H9 (cell line): ENCODE results near the gene JADE2. TPM values are rescaled to one million over a fixed set of nuclear protein-coding genes. Genes with fewer than 3 reads are reported as not detected.

Experiments
- DNase-seq: peaks from one replicate; pipeline ENCODE4 v3.0.0-alpha.2; 2017
- H2AFZ ChIP-seq: one replicate; pipeline ENCODE4 v1.6.1; 2013; ENCODE audit warnings: mild to moderate bottlenecking, low read length, control low read depth, moderate library complexity
- H2AK5ac ChIP-seq: 2 replicates; pipeline ENCODE4 v1.6.1; 2013; ENCODE audit warnings: low read length, control low read depth, mixed read lengths; ENCODE audit not compliant: insufficient read length
- H2BK120ac ChIP-seq: one replicate; pipeline ENCODE4 v1.6.1; 2013; ENCODE audit warnings: low read depth, mild to moderate bottlenecking, low read length, control low read depth, inconsistent platforms; ENCODE audit not compliant: poor library complexity, severe bottlenecking
- H2BK12ac ChIP-seq: 2 replicates; pipeline ENCODE4 v1.6.1; 2013; ENCODE audit warnings: low read length, control low read depth, mixed read lengths, low read depth; ENCODE audit not compliant: insufficient read length
- H2BK15ac ChIP-seq: 2 replicates; pipeline ENCODE4 v1.6.1; 2013; ENCODE audit warnings: low read depth, low read length, control low read depth
- H2BK20ac ChIP-seq: one replicate; pipeline ENCODE4 v1.6.1; 2013; ENCODE audit warnings: low read depth, mild to moderate bottlenecking, low read length, control low read depth, inconsistent platforms; ENCODE audit not compliant: poor library complexity, severe bottlenecking
- H2BK5ac ChIP-seq: 2 replicates; pipeline ENCODE4 v1.6.1; 2013; ENCODE audit warnings: low read length, control low read depth, mixed read lengths; ENCODE audit not compliant: insufficient read length
- H3K14ac ChIP-seq: 2 replicates; pipeline ENCODE4 v1.6.1; 2013; ENCODE audit warnings: low read length, control low read depth; ENCODE audit not compliant: insufficient read depth
- H3K18ac ChIP-seq: 2 replicates; pipeline ENCODE4 v1.6.1; 2013; ENCODE audit warnings: low read depth, mild to moderate bottlenecking, mixed read lengths, low read length, control low read depth; ENCODE audit not compliant: insufficient read length
- H3K23ac ChIP-seq: 2 replicates; pipeline ENCODE4 v1.6.1; 2013; ENCODE audit warnings: low read length, control low read depth, mixed read lengths, low read depth; ENCODE audit not compliant: insufficient read length
- H3K23me2 ChIP-seq: 2 replicates; pipeline ENCODE4 v1.6.1; 2013; ENCODE audit warnings: low read depth, mild to moderate bottlenecking, mixed read lengths, low read length, control low read depth; ENCODE audit not compliant: insufficient read length, poor library complexity, severe bottlenecking
- H3K27ac ChIP-seq: 2 replicates; pipeline ENCODE4 v1.5.1; 2013; ENCODE audit warnings: low read length, control low read depth, mixed read lengths, low read depth; ENCODE audit not compliant: insufficient read length
- H3K27me3 ChIP-seq: 2 replicates; pipeline ENCODE4 v1.6.1; 2013; ENCODE audit warnings: low read length, control low read depth, inconsistent platforms; ENCODE audit not compliant: insufficient read depth
- H3K4ac ChIP-seq: 2 replicates; pipeline ENCODE4 v1.6.1; 2013; ENCODE audit warnings: low read depth, mild to moderate bottlenecking, control low read depth, inconsistent platforms, low read length, moderate library complexity
- H3K4me1 ChIP-seq: 2 replicates; pipeline ENCODE4 v1.6.1; 2013; ENCODE audit warnings: low read length, control low read depth, inconsistent platforms; ENCODE audit not compliant: insufficient read depth
- H3K4me2 ChIP-seq: 2 replicates; pipeline ENCODE4 v1.6.1; 2013; ENCODE audit warnings: low read length, control low read depth, mixed read lengths; ENCODE audit not compliant: insufficient read length, insufficient read depth
- H3K56ac ChIP-seq: 2 replicates; pipeline ENCODE4 v1.6.1; 2013; ENCODE audit warnings: low read depth, mild to moderate bottlenecking, mixed read lengths, low read length, control low read depth; ENCODE audit not compliant: insufficient read length
- H3K79me1 ChIP-seq: 2 replicates; pipeline ENCODE4 v1.6.1; 2013; ENCODE audit warnings: low read depth, mild to moderate bottlenecking, moderate library complexity, low read length, control low read depth, inconsistent platforms; ENCODE audit not compliant: insufficient read depth, poor library complexity, severe bottlenecking
- H3K79me2 ChIP-seq: 2 replicates; pipeline ENCODE4 v1.6.1; 2013; ENCODE audit warnings: low read length, control low read depth, inconsistent platforms; ENCODE audit not compliant: insufficient read depth
- H3K9ac ChIP-seq: 2 replicates; pipeline ENCODE4 v1.6.1; 2013; ENCODE audit warnings: low read length, control low read depth, mixed read lengths; ENCODE audit not compliant: insufficient read length; ENCODE audit errors: extremely low read depth
- H3K9me3 ChIP-seq: one replicate; pipeline ENCODE4 v1.6.1; 2013; ENCODE audit warnings: low read depth, low read length, inconsistent platforms; ENCODE audit not compliant: control insufficient read depth
- H3T11ph ChIP-seq: one replicate; pipeline ENCODE4 v1.6.1; 2013; ENCODE audit warnings: mild to moderate bottlenecking, low read length, control low read depth, inconsistent platforms
- H4K20me1 ChIP-seq: one replicate; pipeline ENCODE4 v1.6.1; 2013; ENCODE audit not compliant: control insufficient read depth, insufficient read length, insufficient read depth
- H4K5ac ChIP-seq: 2 replicates; pipeline ENCODE4 v1.6.1; 2013; ENCODE audit warnings: low read depth, mild to moderate bottlenecking, mixed read lengths, low read length, control low read depth; ENCODE audit not compliant: insufficient read length
- H4K8ac ChIP-seq: replicated peaks from 2 replicates; pipeline ENCODE4 v1.6.1; 2013; ENCODE audit warnings: low read length, control low read depth, mixed read lengths, low read depth; ENCODE audit not compliant: insufficient read length
- H4K91ac ChIP-seq: 2 replicates; pipeline ENCODE4 v1.6.1; 2013; ENCODE audit warnings: low read depth, mild to moderate bottlenecking, moderate library complexity, mixed read lengths, low read length, control low read depth; ENCODE audit not compliant: insufficient read length
- H3K27ac Mint-ChIP-seq, 3 experiments: 2 replicates in 2 of 3; 3 replicates in 1 of 3; pipeline ENCODE4 v1.8.0; 2020 to 2021; ENCODE audit warnings: mixed read lengths in 3 of 3, mild to moderate bottlenecking in 1 of 3, moderate library complexity in 1 of 3
- H3K27me3 Mint-ChIP-seq: 2 replicates; pipeline ENCODE4 v1.8.0; 2021; ENCODE audit warnings: low read depth, mild to moderate bottlenecking, moderate library complexity, mixed read lengths
- H3K36me3 Mint-ChIP-seq, 3 experiments: 2 replicates in 2 of 3; 3 replicates in 1 of 3; pipeline ENCODE4 v1.8.0; 2020 to 2021; ENCODE audit warnings: low read depth in 3 of 3, mixed read lengths in 3 of 3; ENCODE audit not compliant: insufficient read depth in 1 of 3
- H3K4me1 Mint-ChIP-seq, 2 experiments: 2 replicates each; pipeline ENCODE4 v1.8.0; 2020; ENCODE audit warnings: mixed read lengths in 2 of 2
- H3K4me3 Mint-ChIP-seq, 2 experiments: 2 replicates in 1 of 2; 3 replicates in 1 of 2; pipeline ENCODE4 v1.8.0; 2020 to 2021; ENCODE audit warnings: mild to moderate bottlenecking in 2 of 2, mixed read lengths in 2 of 2, moderate library complexity in 1 of 2
- H3K9me3 Mint-ChIP-seq, 2 experiments: 2 replicates in 1 of 2; 3 replicates in 1 of 2; pipeline ENCODE4 v1.8.0; 2020; ENCODE audit warnings: mild to moderate bottlenecking in 2 of 2, mixed read lengths in 2 of 2, moderate library complexity in 1 of 2
- WGBS: extraction: QIAGEN DNeasy Blood & Tissue Kit; methylation state at CpG from one replicate; pipeline ENCODE4 v1.1.7; 2013; ENCODE audit warnings: missing lambda C conversion rate, low lambda C conversion rate, mixed read lengths; ENCODE audit not compliant: insufficient read length; ENCODE audit errors: extremely low coverage; 5-methylcytosine and 5-hydroxymethylcytosine counted together
- total RNA-seq: library from RNA; stranded (reverse); gene quantifications from 2 replicates; pipeline ENCODE4 v1.2.1, GENCODE V29; 2021
- TF ChIP-seq, protein P1 (sequence below): fragments of 200-600 bp; sonication (generic); conservative IDR thresholded peaks from 3 replicates; pipeline ENCODE4 v1.8.0; 2021; ENCODE audit warnings: antibody characterized with exemption, mild to moderate bottlenecking

JADE2 gene
- total RNA-seq, 1 experiment from 2014 or later: 99.7 TPM

GRCh38 chr5:134529460-134529859, 4.0 kb downstream of the JADE2 start:
- Histone ChIP-seq H3K56ac (no peak overlapping the region), H3K18ac (no peak overlapping the region), H3K79me1 (peaks cover 7% of the 10 kb centered on the region), H3K4me2 (no peak overlapping the region), H3K14ac (no peak overlapping the region), H3K23ac (no peak overlapping the region), H2BK15ac (no peak overlapping the region), H4K5ac (no peak overlapping the region), H2AK5ac (no peak overlapping the region), H3K27ac (no peak overlapping the region), H4K91ac (no peak overlapping the region), H2BK12ac (no peak overlapping the region), H2BK5ac (no peak overlapping the region), H2BK120ac (no peak overlapping the region), H3K9ac (no peak overlapping the region), H3K4me1 (peaks cover 6% of the 10 kb centered on the region), H3T11ph (no peak overlapping the region), H4K20me1 (no peaks in the 10 kb centered on the region), H3K9me3 (no peaks in the 10 kb centered on the region), H4K8ac (no peak overlapping the region), H3K27me3 (no peaks in the 10 kb centered on the region), H3K4ac (no peak overlapping the region), H3K23me2 (peaks cover 16% of the 10 kb centered on the region), H2AFZ (no peak overlapping the region), H2BK20ac (no peak overlapping the region), H3K79me2 (peaks cover 42% of the 10 kb centered on the region; the same call in 1 of the 2 replicates)
- Mint-ChIP-seq H3K9me3 (no peaks in the 10 kb centered on the region), H3K4me1 (peaks cover 55 to 56% of the 10 kb centered on the region in 2 experiments), H3K4me3 (no peak overlapping the region), H3K36me3 (peaks cover 0 to 7% (median 0%) of the 10 kb centered on the region in 3 experiments; a peak in 3 of 7 replicates), H3K27me3 (no peaks in the 10 kb centered on the region), H3K27ac (no peak overlapping the region)
- no CpG with 5 or more reads among the region's 6 CpGs for WGBS
- DNase-seq: no peak
- TF ChIP-seq, protein P1, sequence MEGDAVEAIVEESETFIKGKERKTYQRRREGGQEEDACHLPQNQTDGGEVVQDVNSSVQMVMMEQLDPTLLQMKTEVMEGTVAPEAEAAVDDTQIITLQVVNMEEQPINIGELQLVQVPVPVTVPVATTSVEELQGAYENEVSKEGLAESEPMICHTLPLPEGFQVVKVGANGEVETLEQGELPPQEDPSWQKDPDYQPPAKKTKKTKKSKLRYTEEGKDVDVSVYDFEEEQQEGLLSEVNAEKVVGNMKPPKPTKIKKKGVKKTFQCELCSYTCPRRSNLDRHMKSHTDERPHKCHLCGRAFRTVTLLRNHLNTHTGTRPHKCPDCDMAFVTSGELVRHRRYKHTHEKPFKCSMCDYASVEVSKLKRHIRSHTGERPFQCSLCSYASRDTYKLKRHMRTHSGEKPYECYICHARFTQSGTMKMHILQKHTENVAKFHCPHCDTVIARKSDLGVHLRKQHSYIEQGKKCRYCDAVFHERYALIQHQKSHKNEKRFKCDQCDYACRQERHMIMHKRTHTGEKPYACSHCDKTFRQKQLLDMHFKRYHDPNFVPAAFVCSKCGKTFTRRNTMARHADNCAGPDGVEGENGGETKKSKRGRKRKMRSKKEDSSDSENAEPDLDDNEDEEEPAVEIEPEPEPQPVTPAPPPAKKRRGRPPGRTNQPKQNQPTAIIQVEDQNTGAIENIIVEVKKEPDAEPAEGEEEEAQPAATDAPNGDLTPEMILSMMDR: no peak
